ENCODE data around the gene SNAP47. TPM values are rescaled to one million over a fixed set of nuclear protein-coding genes. Genes with fewer than 3 reads are reported as not detected.
A peak's percentile ranks its signal among the peaks of the same experiment; 100 is the strongest.

Gene SNAP47
- total RNA-seq, 2 experiments from 2014 or later, result 30.9 to 32.5 TPM

GRCh38 chr1:227726924-227727599 lies 8.2 kb upstream of the SNAP47 start:
- Mint-ChIP-seq H3K36me3 (peaks cover 6% of the 10 kb centered on the region), H3K27ac (no peak overlapping the region), H3K27me3 (peaks cover 4% of the 10 kb centered on the region), H3K4me1 (ENCODE audit: low read depth) (peaks cover 19% of the 10 kb centered on the region), H3K9me3 (peaks cover 14% of the 10 kb centered on the region), H3K4me3 (no peak overlapping the region)
- POLR2A ChIA-PET, result no interaction called here
- no peak for DNase-seq
- intact Hi-C loops (cut with micrococcal nuclease), result no loop called here
- CTCF ChIA-PET, result no interaction called here

DNA sequence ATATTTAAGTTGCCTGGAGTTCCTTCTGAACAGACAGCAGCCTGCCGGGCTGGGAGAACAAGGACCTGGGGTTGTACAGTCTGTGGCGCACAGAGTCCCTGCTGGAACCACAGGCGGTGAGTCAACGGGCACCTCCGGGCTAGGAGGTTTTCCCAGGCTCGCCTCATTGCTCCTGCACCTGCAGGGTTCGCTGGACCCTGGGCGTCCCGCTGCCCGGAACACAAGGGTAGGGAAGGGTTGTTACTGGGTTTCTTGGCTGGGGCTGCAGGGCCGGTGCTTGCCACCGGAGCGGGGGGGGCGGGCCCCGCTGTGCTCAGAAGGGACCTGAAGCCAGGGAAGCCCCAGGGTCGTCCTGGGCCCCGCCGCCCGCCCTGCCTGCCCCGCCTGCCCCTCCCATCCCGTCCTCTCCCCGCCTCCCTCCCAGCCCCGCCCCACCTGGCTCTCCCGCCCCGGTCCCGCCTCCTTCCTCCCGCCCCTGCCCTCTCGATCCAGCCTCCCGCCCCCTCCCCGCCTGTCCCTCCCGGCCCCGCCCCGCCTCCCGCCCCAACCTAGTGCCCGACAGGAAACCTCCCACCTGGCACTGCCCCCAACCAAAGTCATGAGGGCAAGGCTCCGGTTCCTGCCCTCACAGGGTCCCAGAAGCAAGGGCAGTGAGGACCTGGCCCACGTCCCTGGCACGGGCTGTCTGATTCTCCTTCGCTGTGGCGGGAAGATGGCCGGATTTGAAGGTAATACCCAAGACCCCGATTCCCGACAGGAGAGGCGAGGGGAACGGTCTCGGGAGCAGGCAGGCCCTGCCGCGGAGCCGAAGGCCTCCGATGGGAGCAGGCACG lies 7.0 kb upstream of the SNAP47 start:
- intact Hi-C loops (cut with micrococcal nuclease), result loop anchor here (1.0 kb wide), 1 partner anchor 165 kb away; the partner anchor contains the start of gene ZNF678
- Mint-ChIP-seq H3K9me3 (peaks cover 1% of the 10 kb centered on the region), H3K4me1 (ENCODE audit: low read depth) (peaks cover 21% of the 10 kb centered on the region), H3K36me3 (peaks cover 4% of the 10 kb centered on the region), H3K4me3 (peak overlapping the region; percentile 85), H3K27ac (peak overlapping the region; percentile 79), H3K27me3 (peaks cover 4% of the 10 kb centered on the region)
- POLR2A ChIA-PET, result no interaction called here
- peak; percentile 86 for DNase-seq
- CTCF ChIA-PET, result interaction anchor here (1.1 to 2.8 kb wide), 2 partner anchors 217 to 225 kb away, joined by 3 to 8 read pairs; no protein-coding TSS in a partner anchor

GRCh38 chr1:227728892-227729143 lies 6.4 kb upstream of the SNAP47 start:
- Mint-ChIP-seq H3K36me3 (peaks cover 6% of the 10 kb centered on the region), H3K9me3 (no peaks in the 10 kb centered on the region), H3K27me3 (peaks cover 4% of the 10 kb centered on the region), H3K4me1 (ENCODE audit: low read depth) (peaks cover 27% of the 10 kb centered on the region), H3K27ac (peak overlapping the region; percentile 79), H3K4me3 (peak overlapping the region; percentile 85)
- DNase-seq, result no peak
- POLR2A ChIA-PET, result no interaction called here
- CTCF ChIA-PET, result interaction anchor here (1.1 to 2.8 kb wide), 2 partner anchors 217 to 225 kb away, joined by 3 to 8 read pairs; no protein-coding TSS in a partner anchor
- intact Hi-C loops (cut with micrococcal nuclease), result loop anchor here (1.0 kb wide), 1 partner anchor 166 kb away; the partner anchor contains the start of gene ZNF678

DNA sequence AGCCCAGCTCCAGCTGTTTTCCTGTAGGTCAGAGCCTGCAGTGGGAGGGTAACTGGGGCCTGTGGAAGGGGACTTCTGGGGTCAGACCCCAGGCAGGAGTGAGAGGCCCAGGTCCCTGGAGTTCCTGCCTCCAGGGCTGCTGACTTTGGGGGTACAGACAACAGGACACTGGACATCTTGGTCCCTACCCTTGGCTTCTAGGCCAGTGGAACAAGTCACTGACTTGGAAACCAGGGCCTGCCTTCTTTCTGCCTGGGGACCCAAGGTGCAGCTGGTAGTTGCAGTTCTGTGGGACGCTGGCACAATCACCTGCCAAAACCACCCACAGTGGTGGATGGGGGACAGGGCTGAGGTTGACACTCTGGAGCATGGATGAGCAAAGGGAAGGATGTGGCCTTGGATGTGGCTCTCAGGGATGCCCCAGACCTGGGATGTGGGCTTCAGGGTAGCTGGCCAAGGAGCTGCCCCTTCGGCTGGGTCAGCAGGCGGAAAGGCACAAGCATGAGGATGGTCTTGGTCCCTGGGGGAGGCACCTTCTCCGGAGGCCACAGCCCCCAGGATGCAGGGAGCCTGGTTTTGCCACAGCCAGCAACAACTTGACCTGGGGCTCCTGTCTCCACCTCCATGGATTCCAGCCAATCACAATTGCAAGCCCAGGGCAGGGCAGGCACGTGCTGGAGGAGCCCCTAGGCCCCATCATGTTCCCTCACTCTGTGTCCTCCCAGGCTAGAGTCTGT lies 5.9 kb upstream of the SNAP47 start:
- ChIA-PET POLR2A (interaction anchor here (0.6 kb wide), 1 partner anchor 273 kb away, joined by 3 read pairs; no protein-coding TSS in a partner anchor), CTCF (interaction anchor here (0.7 to 2.8 kb wide), 5 partner anchors 28 to 224 kb away, joined by 3 to 14 read pairs (median 4); no protein-coding TSS in a partner anchor)
- H3K36me3 Mint-ChIP-seq, result peaks cover 7% of the 10 kb centered on the region
- H3K27ac Mint-ChIP-seq, result peak overlapping the region; percentile 79
- H3K4me3 Mint-ChIP-seq, result peak overlapping the region; percentile 85
- DNase-seq, result no peak
- H3K4me1 Mint-ChIP-seq (ENCODE audit: low read depth), result peaks cover 32% of the 10 kb centered on the region
- H3K9me3 Mint-ChIP-seq, result no peaks in the 10 kb centered on the region
- peaks cover 4% of the 10 kb centered on the region for H3K27me3 Mint-ChIP-seq
- intact Hi-C loops (cut with micrococcal nuclease), result no loop called here

DNA sequence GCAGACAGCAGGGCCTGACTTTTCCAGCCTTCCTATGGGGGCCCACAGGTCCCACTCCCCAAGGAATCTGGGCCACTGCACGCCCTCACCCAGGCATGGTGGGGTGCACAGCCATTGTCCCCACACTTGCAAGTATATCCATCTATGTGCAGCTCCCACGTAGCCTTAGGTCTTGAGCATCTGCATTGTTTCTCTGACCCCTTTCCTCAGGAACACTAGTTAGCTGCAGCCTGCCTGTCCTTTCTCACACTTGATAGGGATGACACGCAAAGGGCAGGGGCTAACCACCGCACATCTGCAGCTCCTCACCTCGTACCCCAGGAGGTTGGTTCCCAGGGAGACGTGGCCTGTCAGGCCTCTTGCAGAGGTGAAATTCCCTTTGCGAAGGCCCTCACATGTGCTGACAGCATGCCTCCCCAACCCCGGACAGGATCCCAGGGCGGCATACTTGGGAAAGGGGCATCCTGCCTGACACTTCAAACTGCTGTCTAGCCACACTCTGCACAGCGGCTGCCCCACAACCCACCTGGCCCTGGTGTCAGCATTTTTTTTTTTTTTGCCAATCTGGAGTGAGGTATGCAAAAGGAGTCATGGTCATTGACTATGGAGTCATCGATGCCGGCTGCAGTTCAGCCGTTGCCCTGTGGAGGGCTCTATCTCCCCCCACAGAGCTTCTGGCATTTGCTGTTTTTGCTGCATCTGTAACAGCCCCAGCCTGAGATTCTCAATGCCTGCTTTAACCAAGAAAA lies 5.2 kb upstream of the SNAP47 start:
- intact Hi-C loops (cut with micrococcal nuclease), result loop anchor here (10.0 kb wide), 1 partner anchor 435 kb away; the partner anchor contains the start of gene IBA57
- Mint-ChIP-seq H3K9me3 (no peaks in the 10 kb centered on the region), H3K4me3 (no peak overlapping the region), H3K4me1 (ENCODE audit: low read depth) (peaks cover 33% of the 10 kb centered on the region), H3K27me3 (peaks cover 4% of the 10 kb centered on the region), H3K36me3 (peaks cover 8% of the 10 kb centered on the region), H3K27ac (no peak overlapping the region)
- ChIA-PET POLR2A (interaction anchor here (0.6 kb wide), 1 partner anchor 272 kb away, joined by 3 read pairs; no protein-coding TSS in a partner anchor), CTCF (interaction anchor here (0.7 to 2.8 kb wide), 7 partner anchors 27 to 224 kb away, joined by 3 to 14 read pairs (median 4); no protein-coding TSS in a partner anchor)
- DNase-seq, result peak; percentile 76

GRCh38 chr1:227730630-227731151 lies 4.5 kb upstream of the SNAP47 start:
- CTCF ChIA-PET, result interaction anchor here (1.1 to 2.8 kb wide), 5 partner anchors 32 to 223 kb away, joined by 3 to 14 read pairs (median 6); no protein-coding TSS in a partner anchor
- no peak for DNase-seq
- POLR2A ChIA-PET, result no interaction called here
- peaks cover 8% of the 10 kb centered on the region for H3K36me3 Mint-ChIP-seq
- H3K4me3 Mint-ChIP-seq, result no peak overlapping the region
- H3K9me3 Mint-ChIP-seq, result no peaks in the 10 kb centered on the region
- intact Hi-C loops (cut with micrococcal nuclease), result loop anchor here (10.0 kb wide), 1 partner anchor 434 kb away; the partner anchor contains the start of gene IBA57
- peaks cover 33% of the 10 kb centered on the region for H3K4me1 Mint-ChIP-seq (ENCODE audit: low read depth)
- H3K27ac Mint-ChIP-seq, result no peak overlapping the region
- H3K27me3 Mint-ChIP-seq, result peaks cover 4% of the 10 kb centered on the region

GRCh38 chr1:227731241-227731677 lies 4.0 kb upstream of the SNAP47 start:
- Mint-ChIP-seq H3K27ac (no peak overlapping the region), H3K4me1 (ENCODE audit: low read depth) (peaks cover 39% of the 10 kb centered on the region), H3K36me3 (peaks cover 8% of the 10 kb centered on the region), H3K27me3 (peaks cover 4% of the 10 kb centered on the region), H3K4me3 (no peak overlapping the region), H3K9me3 (no peaks in the 10 kb centered on the region)
- intact Hi-C loops (cut with micrococcal nuclease), result loop anchor here (10.0 kb wide), 1 partner anchor 434 kb away; the partner anchor contains the start of gene IBA57
- CTCF ChIA-PET, result interaction anchor here (1.2 to 2.8 kb wide), 4 partner anchors 32 to 222 kb away, joined by 4 to 14 read pairs (median 7); no protein-coding TSS in a partner anchor
- no peak for DNase-seq
- POLR2A ChIA-PET, result no interaction called here

DNA sequence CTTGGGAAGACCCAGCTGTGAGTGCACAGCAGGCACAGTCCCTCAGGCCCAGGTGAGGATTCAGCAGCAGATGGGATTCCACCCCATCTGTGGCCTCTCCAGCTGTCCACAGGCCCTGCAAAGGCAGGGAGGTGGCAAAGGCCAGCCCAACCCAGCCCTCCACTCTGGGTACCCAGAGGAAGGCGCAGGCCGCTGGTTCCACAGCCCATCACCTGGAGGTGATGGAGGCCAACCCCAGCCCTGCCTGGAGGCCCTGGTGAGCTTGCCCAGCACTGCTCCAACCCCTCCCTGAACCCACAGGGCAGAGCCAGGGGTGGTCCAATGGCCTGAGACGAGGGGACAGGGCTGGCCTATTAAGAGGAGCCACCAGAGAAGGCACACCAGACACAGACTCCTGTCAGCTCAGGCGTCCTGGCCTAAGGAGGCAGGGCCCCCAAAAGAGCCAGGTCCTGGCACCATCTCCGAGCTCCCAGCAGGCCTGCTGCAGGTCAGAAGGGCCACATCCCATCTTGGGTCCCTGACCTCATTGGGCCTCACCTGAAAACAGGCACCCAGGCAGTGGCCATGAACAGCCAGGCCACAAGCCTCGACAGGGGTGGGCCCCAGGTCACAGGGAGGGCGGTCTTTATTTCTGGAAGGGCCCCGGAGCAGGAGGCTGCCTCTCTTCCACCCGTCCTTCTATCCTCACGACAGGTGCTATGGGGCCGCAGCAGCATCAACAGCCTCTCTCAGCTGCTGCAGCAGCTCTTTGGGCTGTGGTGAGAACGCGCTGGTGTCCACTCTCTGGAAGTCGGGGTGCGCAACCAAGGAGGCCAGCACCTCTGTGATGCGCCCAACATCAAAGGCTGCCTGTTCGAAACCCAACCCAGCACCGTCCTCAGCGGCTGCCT lies 3.3 kb upstream of the SNAP47 start:
- no peak for DNase-seq
- Mint-ChIP-seq H3K27ac (no peak overlapping the region), H3K4me3 (no peak overlapping the region), H3K4me1 (ENCODE audit: low read depth) (peaks cover 43% of the 10 kb centered on the region), H3K36me3 (peaks cover 8% of the 10 kb centered on the region), H3K9me3 (no peaks in the 10 kb centered on the region), H3K27me3 (peaks cover 1% of the 10 kb centered on the region)
- POLR2A ChIA-PET, result no interaction called here
- intact Hi-C loops (cut with micrococcal nuclease), result loop anchor here (10.0 kb wide), 1 partner anchor 433 kb away; the partner anchor contains the start of gene IBA57
- CTCF ChIA-PET, result interaction anchor here (0.6 to 2.6 kb wide), 3 partner anchors 31 to 660 kb away, joined by 3 to 14 read pairs (median 4); no protein-coding TSS in a partner anchor

- no peak overlapping the region for H3K27ac Mint-ChIP-seq
- intact Hi-C loops (cut with micrococcal nuclease), result loop anchor here (10.0 kb wide), 1 partner anchor 432 kb away; the partner anchor contains the start of gene IBA57
These were observed 2.5 kb upstream of the SNAP47 start for GRCh38 chr1:227732586-227733308.

More at GRCh38 chr1:227732586-227733308, 2.5 kb upstream of the SNAP47 start:
- H3K4me3 Mint-ChIP-seq, result peak overlapping the region; percentile 94
- H3K36me3 Mint-ChIP-seq, result peaks cover 8% of the 10 kb centered on the region
- no peak for DNase-seq
- peaks cover 49% of the 10 kb centered on the region for H3K4me1 Mint-ChIP-seq (ENCODE audit: low read depth)
- ChIA-PET POLR2A (no interaction called here), CTCF (interaction anchor here (0.6 kb wide), 1 partner anchor 661 kb away, joined by 3 read pairs; no protein-coding TSS in a partner anchor)
- peaks cover 1% of the 10 kb centered on the region for H3K27me3 Mint-ChIP-seq
- no peaks in the 10 kb centered on the region for H3K9me3 Mint-ChIP-seq
